Measurements from ENCODE around the gene MXRA7.
"Not testable (repeated sequence)": the region's sequence is repeated elsewhere in the genome, so short reads cannot be mapped to it uniquely, and the experiment has no call there.

MXRA7 gene

GRCh38 chr17:76640550-76641380 lies 70.0 kb downstream of the MXRA7 start:
- peak overlapping the region; percentile 54 for H3K27ac Mint-ChIP-seq
- peak overlapping the region; percentile 45 for H3K4me3 Mint-ChIP-seq
- H3K36me3 Mint-ChIP-seq (ENCODE audit: low read depth): no peaks in the 10 kb centered on the region
- DNase-seq: no peak
- H3K9me3 Mint-ChIP-seq: peaks cover 8% of the 10 kb centered on the region
- H3K27me3 Mint-ChIP-seq (ENCODE audit: low read depth, poor library complexity): peaks cover 18% of the 10 kb centered on the region
- H3K4me1 Mint-ChIP-seq: peaks cover 56% of the 10 kb centered on the region
- no peak for TF ChIP-seq CTCF (IDR thresholded peaks at IDR 0.05)

GRCh38 chr17:76638263-76638662 lies 72.5 kb downstream of the MXRA7 start:
- no peak for TF ChIP-seq CTCF (IDR thresholded peaks at IDR 0.05)
- Mint-ChIP-seq H3K36me3 (ENCODE audit: low read depth) (no peaks in the 10 kb centered on the region), H3K4me3 (no peak overlapping the region), H3K9me3 (no peaks in the 10 kb centered on the region), H3K27ac (no peak overlapping the region), H3K27me3 (ENCODE audit: low read depth, poor library complexity) (peaks cover 3% of the 10 kb centered on the region), H3K4me1 (peaks cover 61% of the 10 kb centered on the region)
- no peak for DNase-seq

- H3K4me3 Mint-ChIP-seq; H3K9me3 Mint-ChIP-seq; H3K27me3 Mint-ChIP-seq (ENCODE audit: low read depth, poor library complexity); H3K36me3 Mint-ChIP-seq (ENCODE audit: low read depth); DNase-seq: not testable (repeated sequence)
- Mint-ChIP-seq H3K27ac (peak overlapping the region; percentile 90), H3K4me1 (peaks cover 68% of the 10 kb centered on the region)
Observed at GRCh38 chr17:76636486-76637206, 74.1 kb downstream of the MXRA7 start.

GRCh38 chr17:76635659-76636360 lies 75.0 kb downstream of the MXRA7 start:
- Mint-ChIP-seq H3K9me3 (no peaks in the 10 kb centered on the region), H3K27ac (peak overlapping the region; percentile 90), H3K27me3 (ENCODE audit: low read depth, poor library complexity) (no peaks in the 10 kb centered on the region), H3K4me1 (peaks cover 64% of the 10 kb centered on the region), H3K4me3 (no peak overlapping the region), H3K36me3 (ENCODE audit: low read depth) (no peaks in the 10 kb centered on the region)
- no peak for TF ChIP-seq CTCF (IDR thresholded peaks at IDR 0.05)
- DNase-seq: no peak

GRCh38 chr17:76635039-76635438 lies 75.7 kb downstream of the MXRA7 start:
- no peak for DNase-seq
- no peaks in the 10 kb centered on the region for H3K27me3 Mint-ChIP-seq (ENCODE audit: low read depth, poor library complexity)
- TF ChIP-seq CTCF (IDR thresholded peaks at IDR 0.05): no peak
- H3K36me3 Mint-ChIP-seq (ENCODE audit: low read depth): no peaks in the 10 kb centered on the region
- H3K4me1 Mint-ChIP-seq: peaks cover 62% of the 10 kb centered on the region
- no peaks in the 10 kb centered on the region for H3K9me3 Mint-ChIP-seq
- no peak overlapping the region for H3K4me3 Mint-ChIP-seq
- no peak overlapping the region for H3K27ac Mint-ChIP-seq

All from nephron progenitor cell (in vitro differentiated cells).